ENCODE data around the gene CDK4. TPM values are rescaled to one million over a fixed set of nuclear protein-coding genes. Genes with fewer than 3 reads are reported as not detected.

Gene CDK4
- total and polyA plus RNA-seq, 2 of the 13 experiments (the other 11 are each of a cell fraction or from before 2014, with no cell fraction given), result 191 to 209 TPM

DNA sequence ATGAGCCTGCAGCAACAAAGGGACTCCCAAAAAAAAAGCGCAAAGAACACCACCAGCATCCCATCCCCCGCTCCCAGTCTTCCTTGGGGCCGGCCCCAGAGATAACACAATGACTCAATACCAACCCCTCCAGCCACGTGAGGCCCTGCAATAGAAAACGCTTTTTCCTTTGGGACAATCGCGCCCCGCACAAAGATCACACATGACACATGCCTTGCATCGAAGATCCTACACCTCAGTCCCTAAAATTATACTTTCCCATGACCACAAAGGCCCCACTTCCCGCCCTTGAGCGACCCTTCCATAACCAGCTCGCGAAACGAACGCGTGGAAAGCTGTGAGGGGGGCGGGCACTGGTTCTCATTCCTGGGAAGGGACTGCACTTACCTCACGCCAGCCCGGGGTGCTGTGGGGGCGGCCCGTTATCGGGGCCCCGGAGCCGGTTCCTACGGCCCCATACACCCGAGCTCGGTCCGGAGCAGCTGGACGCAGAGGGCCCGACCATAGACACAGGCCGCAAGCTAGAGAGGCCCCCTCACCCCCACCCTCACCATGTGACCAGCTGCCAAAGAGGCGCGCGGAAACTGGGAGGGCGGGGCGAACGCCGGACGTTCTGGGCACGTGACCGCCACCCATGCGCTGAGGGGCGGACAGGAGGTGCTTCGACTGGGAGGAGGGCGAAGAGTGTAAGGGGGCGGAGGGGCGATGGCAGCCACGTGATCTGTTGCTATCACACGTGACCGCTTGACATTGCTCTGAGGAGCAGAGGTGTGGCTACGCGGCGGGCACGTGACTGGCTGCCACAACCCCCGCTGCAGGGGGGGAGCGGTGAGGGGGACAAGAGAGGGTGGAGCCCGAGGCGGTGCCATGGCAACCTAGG, at the start of gene CDK4 (continued):
- peak; percentile 94 for TF ChIP-seq RFX5 (IDR thresholded peaks at IDR 0.05; ENCODE audit: low read depth, low read length)
- TF ChIP-seq NR2F6 (IDR thresholded peaks at IDR 0.05), result no peak; the same call in 1 of the 2 replicates
- peak; percentile 62; the same call in 1 of the 2 replicates for TF ChIP-seq NR2F6 (CRISPR knock-in tag; IDR thresholded peaks at IDR 0.05)
- TF ChIP-seq TRIM22 (IDR thresholded peaks at IDR 0.05), result no peak
- TF ChIP-seq ZNF772 (CRISPR knock-in tag; IDR thresholded peaks at IDR 0.05), result peak; percentile 98
- TF ChIP-seq, protein P1, sequence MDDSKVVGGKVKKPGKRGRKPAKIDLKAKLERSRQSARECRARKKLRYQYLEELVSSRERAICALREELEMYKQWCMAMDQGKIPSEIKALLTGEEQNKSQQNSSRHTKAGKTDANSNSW (CRISPR knock-in tag; IDR thresholded peaks at IDR 0.05; ENCODE audit: borderline replicate concordance), result peak; percentile 82; the same call in 1 of the 2 replicates
- TF ChIP-seq MYPOP (CRISPR knock-in tag; IDR thresholded peaks at IDR 0.05), result no peak; the same call in 1 of the 2 replicates
- peak; percentile 70; the same call in 1 of the 2 replicates for TF ChIP-seq ETV5 (CRISPR knock-in tag; IDR thresholded peaks at IDR 0.05; ENCODE audit: borderline replicate concordance)
- no peak for TF ChIP-seq ZNF292 (CRISPR knock-in tag; IDR thresholded peaks at IDR 0.05; ENCODE audit: borderline replicate concordance, low read depth)
- peak; percentile 96 for TF ChIP-seq KDM2A (CRISPR knock-in tag; IDR thresholded peaks at IDR 0.05; ENCODE audit: borderline replicate concordance, low read depth)
- TF ChIP-seq ZNF136 (CRISPR knock-in tag; IDR thresholded peaks at IDR 0.05; ENCODE audit: low read depth), result peak; percentile 93
- TF ChIP-seq CREB1 (IDR thresholded peaks at IDR 0.05), result peak; percentile 87
- TF ChIP-seq CREB1 (CRISPR knock-in tag; IDR thresholded peaks at IDR 0.05), result peak; percentile 75
- TF ChIP-seq CREB3 (CRISPR knock-in tag; IDR thresholded peaks at IDR 0.05), result peak; percentile 80; the same call in 1 of the 2 replicates
- TF ChIP-seq ZNF766 (CRISPR knock-in tag; IDR thresholded peaks at IDR 0.05; ENCODE audit: borderline replicate concordance), result peak; percentile 92; the same call in 1 of the 2 replicates
- peak; percentile 96 for TF ChIP-seq FOXC1 (CRISPR knock-in tag; IDR thresholded peaks at IDR 0.05; ENCODE audit: borderline replicate concordance)
- TF ChIP-seq DZIP1 (CRISPR knock-in tag; IDR thresholded peaks at IDR 0.05), result no peak
- no peak for TF ChIP-seq ZNF550 (CRISPR knock-in tag; IDR thresholded peaks at IDR 0.05; ENCODE audit: borderline replicate concordance)
- peak; percentile 76 for TF ChIP-seq ZNF543 (CRISPR knock-in tag; IDR thresholded peaks at IDR 0.05)
- no peak for TF ChIP-seq FOXM1 (CRISPR knock-in tag; IDR thresholded peaks at IDR 0.05)
- peak; percentile 98 for TF ChIP-seq MYC (CRISPR knock-in tag; IDR thresholded peaks at IDR 0.05; ENCODE audit: borderline replicate concordance)
- TF ChIP-seq FOXP1 (IDR thresholded peaks at IDR 0.05), result no peak
- peak; percentile 37; the same call in 1 of the 2 replicates for TF ChIP-seq FOXP1 (CRISPR knock-in tag; IDR thresholded peaks at IDR 0.05)
- no peak for TF ChIP-seq ZNF615 (CRISPR knock-in tag; IDR thresholded peaks at IDR 0.05; ENCODE audit: borderline replicate concordance)
- TF ChIP-seq ZSCAN30 (CRISPR knock-in tag; IDR thresholded peaks at IDR 0.05), result no peak
